ENCODE data around the gene ENOX2. TPM values are rescaled to one million over a fixed set of nuclear protein-coding genes. Genes with fewer than 3 reads are reported as not detected.

ENOX2 gene
- total RNA-seq, 1 experiment from 2014 or later: 11.4 TPM

- intact Hi-C loops (cut with micrococcal nuclease; ENCODE audit: unreplicated experiment): no loop called here
- Histone ChIP-seq H3K4me1 (no peaks in the 10 kb centered on the region), H3K36me3 (ENCODE audit: control insufficient read depth, insufficient read depth, low read length) (no peaks in the 10 kb centered on the region), H3K4me3 (ENCODE audit: low read depth, low read length) (no peak overlapping the region), H3K9me3 (no peaks in the 10 kb centered on the region), H3K27me3 (replicated peaks; ENCODE audit: control insufficient read depth, insufficient read depth, low read length) (no peaks in the 10 kb centered on the region)
- Mint-ChIP-seq H3K9me3 (ENCODE audit: unreplicated experiment) (no peaks in the 10 kb centered on the region), H3K27me3 (ENCODE audit: insufficient read depth, unreplicated experiment) (no peaks in the 10 kb centered on the region), H3K27ac (ENCODE audit: unreplicated experiment) (no peak overlapping the region), H3K4me1 (ENCODE audit: low read depth, unreplicated experiment) (no peaks in the 10 kb centered on the region), H3K4me3 (ENCODE audit: unreplicated experiment) (no peak overlapping the region), H3K36me3 (ENCODE audit: insufficient read depth, unreplicated experiment) (no peaks in the 10 kb centered on the region)
- DNase-seq: no peak
- no peak for TF ChIP-seq CTCF (IDR thresholded peaks at IDR 0.05; ENCODE audit: insufficient read depth in 1 of 2, low read depth in 1 of 2, low read length in 1 of 2, severe bottlenecking in 1 of 2, unreplicated experiment in 1 of 2)
- ChIA-PET CTCF (no interaction called here), POLR2A (no interaction called here)
- BruUV-seq (replicated peaks): no TSS peak
Observed at GRCh38 chrX:130725519-130725918, 177.5 kb downstream of the ENOX2 start.

GRCh38 chrX:130719413-130719812 lies 183.6 kb downstream of the ENOX2 start:
- no peaks in the 10 kb centered on the region for H3K9me3 Mint-ChIP-seq (ENCODE audit: unreplicated experiment)
- H3K4me3 Mint-ChIP-seq (ENCODE audit: unreplicated experiment): no peak overlapping the region
- H3K27ac Mint-ChIP-seq (ENCODE audit: unreplicated experiment): no peak overlapping the region
- no peaks in the 10 kb centered on the region for H3K4me1 ChIP-seq
- H3K9me3 ChIP-seq: no peaks in the 10 kb centered on the region
- CTCF ChIA-PET: interaction anchor here (0.6 kb wide), 1 partner anchor 389 kb away, joined by 3 read pairs; no protein-coding TSS in a partner anchor
- POLR2A ChIA-PET: no interaction called here
- H3K4me1 Mint-ChIP-seq (ENCODE audit: low read depth, unreplicated experiment): peaks cover 4% of the 10 kb centered on the region
- intact Hi-C loops (cut with micrococcal nuclease; ENCODE audit: unreplicated experiment): no loop called here
- no peaks in the 10 kb centered on the region for H3K27me3 ChIP-seq (replicated peaks; ENCODE audit: control insufficient read depth, insufficient read depth, low read length)
- no peak for TF ChIP-seq CTCF (IDR thresholded peaks at IDR 0.05; ENCODE audit: insufficient read depth in 1 of 2, low read depth in 1 of 2, low read length in 1 of 2, severe bottlenecking in 1 of 2, unreplicated experiment in 1 of 2)
- H3K36me3 ChIP-seq (ENCODE audit: control insufficient read depth, insufficient read depth, low read length): no peaks in the 10 kb centered on the region
- BruUV-seq (replicated peaks): no TSS peak
- no peaks in the 10 kb centered on the region for H3K27me3 Mint-ChIP-seq (ENCODE audit: insufficient read depth, unreplicated experiment)
- no peak overlapping the region for H3K4me3 ChIP-seq (ENCODE audit: low read depth, low read length)
- no peak for DNase-seq
- no peaks in the 10 kb centered on the region for H3K36me3 Mint-ChIP-seq (ENCODE audit: insufficient read depth, unreplicated experiment)

- Histone ChIP-seq H3K9me3 (no peaks in the 10 kb centered on the region), H3K4me1 (no peaks in the 10 kb centered on the region), H3K36me3 (ENCODE audit: control insufficient read depth, insufficient read depth, low read length) (no peaks in the 10 kb centered on the region), H3K4me3 (ENCODE audit: low read depth, low read length) (no peak overlapping the region), H3K27me3 (replicated peaks; ENCODE audit: control insufficient read depth, insufficient read depth, low read length) (no peaks in the 10 kb centered on the region)
- DNase-seq: no peak
- no peak overlapping the region for H3K4me3 Mint-ChIP-seq (ENCODE audit: unreplicated experiment)
- H3K27me3 Mint-ChIP-seq (ENCODE audit: insufficient read depth, unreplicated experiment): no peaks in the 10 kb centered on the region
- POLR2A ChIA-PET: no interaction called here
- H3K4me1 Mint-ChIP-seq (ENCODE audit: low read depth, unreplicated experiment): peaks cover 4% of the 10 kb centered on the region
- no peaks in the 10 kb centered on the region for H3K36me3 Mint-ChIP-seq (ENCODE audit: insufficient read depth, unreplicated experiment)
- H3K9me3 Mint-ChIP-seq (ENCODE audit: unreplicated experiment): no peaks in the 10 kb centered on the region
- TF ChIP-seq CTCF (IDR thresholded peaks at IDR 0.05; ENCODE audit: insufficient read depth in 1 of 2, low read depth in 1 of 2, low read length in 1 of 2, severe bottlenecking in 1 of 2, unreplicated experiment in 1 of 2): no peak
- intact Hi-C loops (cut with micrococcal nuclease; ENCODE audit: unreplicated experiment): no loop called here
- no peak overlapping the region for H3K27ac Mint-ChIP-seq (ENCODE audit: unreplicated experiment)
- no TSS peak for BruUV-seq (replicated peaks)
- CTCF ChIA-PET: no interaction called here
Observed at GRCh38 chrX:130718137-130718536, 184.9 kb downstream of the ENOX2 start.
